Activated gamma-delta T cell treated with anti-CD3 and anti-CD28 coated beads, Interleukin-2, amount 50 U/mL, for 16 hours (primary cell): ENCODE data around the gene TEX13C.
"Not testable (repeated sequence)": the region's sequence is repeated elsewhere in the genome, so short reads cannot be mapped to it uniquely, and the experiment has no call there.

Source experiments
- DNase-seq: peaks from one replicate; pipeline ENCODE4 v3.0.0-alpha.2; 2020; ENCODE audit warnings: low read depth

TEX13C gene

DNA sequence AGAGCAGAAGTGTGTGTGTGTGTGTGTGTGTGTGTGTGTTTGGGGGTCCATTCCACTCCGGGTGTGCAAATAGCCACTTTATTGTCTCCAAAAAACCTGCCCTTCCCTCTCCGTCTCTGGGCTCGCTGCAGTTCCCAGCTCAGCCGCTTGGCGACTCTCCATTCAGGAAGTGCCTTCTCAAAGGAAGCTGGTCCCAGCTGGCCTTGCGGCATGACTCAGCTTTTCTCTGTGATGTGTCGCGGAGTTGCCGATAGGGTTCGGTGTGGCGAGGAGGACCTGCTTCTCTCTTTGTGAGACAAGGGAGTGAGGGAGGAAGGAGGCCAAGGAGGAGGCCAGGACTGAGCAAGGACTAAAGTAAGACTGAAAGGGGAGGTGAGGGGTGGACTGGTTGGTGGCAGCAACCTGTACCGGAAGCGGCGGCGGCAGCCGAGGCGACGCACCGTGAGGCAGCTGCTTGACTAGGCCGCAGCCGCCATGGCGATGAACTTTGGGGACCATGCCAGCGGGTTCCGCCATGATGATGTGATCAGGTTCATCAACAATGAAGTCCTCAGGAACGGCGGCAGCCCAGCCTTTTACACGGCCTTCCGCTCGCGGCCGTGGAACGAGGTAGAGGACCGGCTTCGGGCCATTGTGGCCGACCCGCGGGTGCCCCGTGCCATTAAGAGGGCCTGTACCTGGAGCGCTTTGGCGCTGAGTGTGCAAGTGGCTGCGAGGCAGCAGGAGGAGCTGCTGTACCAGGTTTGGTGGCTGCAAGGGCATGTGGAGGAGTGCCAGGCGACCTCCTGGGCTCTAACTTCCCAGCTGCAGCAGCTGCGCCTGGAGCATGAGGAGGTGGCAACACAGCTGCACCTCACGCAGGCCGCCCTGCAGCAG is at the start of gene TEX13C:
TEX13C (plus strand) TSS at position 226 of the 876 bp plus-strand sequence; CDS start at position 475, 249 bp downstream.
- no peak for DNase-seq

- no peak for DNase-seq
Observed at GRCh38 chrX:125287282-125287681, 32.4 kb upstream of the TEX13C start.

DNA sequence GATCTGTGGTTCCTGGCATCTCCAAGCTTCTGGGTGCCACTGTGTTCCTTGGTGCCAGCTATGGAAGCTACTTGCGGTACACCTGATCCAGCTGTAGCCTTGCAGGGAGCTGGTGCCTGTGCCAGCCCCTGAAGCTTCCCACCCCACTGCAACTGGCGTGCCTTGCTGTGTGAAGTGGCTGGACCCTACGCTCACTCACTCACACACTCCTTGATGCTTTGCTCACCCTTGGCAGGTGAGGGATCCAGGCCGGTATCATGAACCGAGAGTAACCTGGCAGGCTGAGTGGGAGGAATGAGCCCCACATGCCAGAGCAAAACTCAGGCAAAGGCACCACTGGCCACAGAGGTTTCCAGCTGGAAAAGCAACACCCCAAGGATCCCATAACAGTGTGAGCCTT is 31.3 kb upstream of the TEX13C start:
- DNase-seq: no peak

DNA sequence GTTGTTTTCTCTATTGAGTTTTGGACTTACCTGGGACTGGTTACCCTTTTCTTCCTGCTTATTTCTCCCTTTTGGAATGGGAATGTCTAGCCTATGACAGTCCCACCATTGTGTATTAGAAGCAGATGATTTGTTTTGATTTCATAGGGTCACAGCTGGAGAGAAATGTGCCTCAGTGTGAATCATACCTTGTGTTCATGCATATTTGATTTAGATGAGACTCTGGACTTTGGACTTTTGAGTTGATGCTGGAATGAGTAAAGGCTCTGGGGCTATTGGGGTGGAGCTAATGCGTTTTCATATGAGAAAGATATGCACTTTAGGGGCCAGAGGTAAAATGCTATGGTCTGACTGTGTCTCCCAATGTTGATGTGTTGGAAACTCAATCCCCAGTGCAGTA is 30.5 kb upstream of the TEX13C start:
- DNase-seq: no peak

DNA sequence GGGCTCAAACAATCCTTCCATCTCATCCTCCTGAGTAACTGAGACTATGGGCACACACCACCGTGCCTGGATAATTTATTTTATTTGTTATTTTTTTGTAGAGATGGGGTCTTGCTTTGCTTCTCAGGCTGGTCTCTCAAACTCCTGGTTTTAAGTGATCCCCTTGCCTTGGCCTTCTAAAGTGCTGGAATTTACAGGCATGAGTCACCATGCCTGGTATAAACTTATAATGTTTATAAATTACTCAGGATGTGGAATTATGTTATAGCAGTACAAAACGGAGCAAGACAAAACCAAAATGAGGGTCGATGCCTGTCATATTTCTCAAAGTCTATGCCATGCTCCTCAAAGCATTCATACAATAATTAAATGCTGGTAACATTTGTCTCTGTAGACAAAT is 29.8 kb upstream of the TEX13C start:
- no peak for DNase-seq

DNA sequence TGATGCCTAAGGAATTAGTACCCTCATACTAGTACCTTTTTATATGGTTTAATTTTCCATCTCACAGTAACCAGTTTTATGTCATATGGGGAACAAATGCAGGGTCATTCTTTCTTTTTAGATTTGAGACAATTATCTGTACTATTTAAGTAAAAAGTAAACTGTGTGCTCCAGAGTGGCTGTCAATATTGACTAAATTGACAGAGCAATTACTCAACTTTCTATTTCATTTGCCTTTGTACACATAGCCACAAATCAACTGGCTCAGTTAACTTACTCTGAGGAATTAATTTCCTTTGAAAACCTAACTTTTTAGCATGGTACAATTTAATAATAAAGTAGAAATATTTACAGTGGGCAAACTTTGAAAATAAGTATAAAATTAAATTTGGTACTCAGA is 28.5 kb upstream of the TEX13C start:
- no peak for DNase-seq

DNA sequence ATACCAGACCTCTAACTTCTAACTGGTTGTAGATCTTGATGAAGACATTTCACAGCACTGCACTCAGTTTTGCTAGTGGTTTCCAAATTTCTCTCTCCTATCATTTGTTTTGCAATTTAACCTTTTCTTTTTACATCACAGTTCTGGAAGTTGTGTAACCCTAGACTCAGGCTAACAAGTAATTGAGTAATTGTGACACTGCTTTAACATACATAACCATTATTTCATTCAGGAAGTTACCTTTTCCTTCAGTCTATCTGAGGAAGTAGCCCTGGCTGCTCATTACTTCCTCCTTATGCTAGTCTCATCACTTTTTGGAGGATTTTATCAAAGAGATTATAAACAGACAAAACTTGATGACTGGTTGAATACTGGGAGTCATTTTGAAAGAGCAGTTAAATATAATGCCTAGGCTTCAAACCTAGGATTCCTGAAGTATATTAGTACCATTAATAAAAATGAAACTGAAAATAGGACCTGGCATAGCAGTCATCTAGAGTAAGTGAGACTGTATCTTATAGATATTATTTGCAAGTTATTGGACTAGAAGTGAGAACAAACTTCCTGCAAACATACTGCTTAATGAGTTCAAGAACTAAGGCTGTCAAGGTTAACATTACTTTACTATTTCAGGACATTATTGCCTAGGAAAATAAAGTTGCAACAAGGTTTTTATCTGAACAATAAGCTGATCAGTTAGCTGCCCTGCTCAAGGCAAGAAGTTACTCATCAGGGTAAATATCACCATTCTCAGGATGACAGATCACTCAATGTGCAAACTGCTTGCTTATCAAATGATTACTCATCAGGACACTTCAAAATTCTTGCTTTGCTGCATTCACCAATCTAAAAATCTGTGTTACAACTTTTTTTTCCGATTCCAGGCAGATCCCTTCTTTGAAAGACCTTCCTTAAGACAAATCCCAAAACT is 25.6 kb upstream of the TEX13C start:
- no peak for DNase-seq

DNA sequence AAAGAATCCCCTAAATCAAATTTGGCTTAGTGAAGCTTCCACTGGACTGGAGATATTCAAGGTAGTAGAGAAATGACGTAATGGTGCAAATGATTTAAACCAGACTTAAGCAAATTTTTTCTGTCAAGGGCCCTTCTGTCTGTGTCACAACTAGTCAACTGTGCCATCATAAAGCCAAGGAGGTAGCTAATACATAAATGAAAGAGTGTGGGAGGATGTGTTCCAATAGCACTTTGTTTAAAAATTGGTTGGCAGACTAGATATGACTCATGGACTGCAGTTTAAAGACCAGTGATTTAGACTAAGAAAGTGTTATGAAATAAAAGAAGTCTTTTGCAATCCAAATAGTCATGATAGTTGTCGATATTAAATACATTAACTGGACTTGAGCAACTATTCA is 24.3 kb upstream of the TEX13C start:
- DNase-seq: no peak

DNA sequence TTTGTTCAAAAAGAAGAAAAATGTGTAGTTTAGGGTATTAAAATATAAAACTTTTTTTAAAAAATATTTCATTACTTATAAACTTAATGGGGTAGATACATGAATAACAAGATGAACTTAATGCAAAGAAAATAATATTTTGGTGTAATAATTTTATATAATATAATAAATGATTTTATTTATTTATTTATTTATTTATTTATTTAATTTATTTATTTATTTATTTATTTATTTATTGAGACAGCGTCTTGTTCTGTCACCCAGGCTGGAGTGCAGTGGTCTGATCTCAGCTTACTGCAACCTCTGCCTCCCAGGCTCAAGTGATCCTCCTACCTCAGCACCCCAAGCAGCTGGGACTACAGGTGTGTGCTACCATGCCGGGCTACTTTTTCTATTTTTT is 20.8 kb upstream of the TEX13C start:
- no peak for DNase-seq

- DNase-seq: no peak
Observed at GRCh38 chrX:125306335-125306866, 13.3 kb upstream of the TEX13C start.

- no peak for DNase-seq
Observed at GRCh38 chrX:125308653-125309052, 11.0 kb upstream of the TEX13C start.

DNA sequence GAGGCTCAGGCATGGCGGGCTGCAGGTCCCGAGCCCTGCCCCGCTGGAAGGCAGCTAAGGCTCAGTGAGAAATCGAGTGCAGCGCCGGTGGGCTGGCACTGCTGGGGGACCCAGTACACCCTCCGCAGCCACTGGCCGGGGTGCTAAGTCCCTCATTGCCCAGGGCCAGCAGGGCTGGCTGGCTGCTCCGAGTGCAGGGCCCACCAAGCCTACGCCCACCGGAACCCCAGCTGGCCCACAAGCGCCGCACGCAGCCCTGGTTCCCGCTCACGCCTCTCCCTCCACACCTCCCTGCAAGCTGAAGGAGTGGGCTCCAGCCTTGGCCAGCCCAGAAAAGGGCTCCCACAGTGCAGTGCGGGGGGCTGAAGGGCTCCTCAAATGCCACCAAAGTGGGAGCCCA is 505 bp upstream of the TEX13C start:
- not testable (repeated sequence) for DNase-seq

DNA sequence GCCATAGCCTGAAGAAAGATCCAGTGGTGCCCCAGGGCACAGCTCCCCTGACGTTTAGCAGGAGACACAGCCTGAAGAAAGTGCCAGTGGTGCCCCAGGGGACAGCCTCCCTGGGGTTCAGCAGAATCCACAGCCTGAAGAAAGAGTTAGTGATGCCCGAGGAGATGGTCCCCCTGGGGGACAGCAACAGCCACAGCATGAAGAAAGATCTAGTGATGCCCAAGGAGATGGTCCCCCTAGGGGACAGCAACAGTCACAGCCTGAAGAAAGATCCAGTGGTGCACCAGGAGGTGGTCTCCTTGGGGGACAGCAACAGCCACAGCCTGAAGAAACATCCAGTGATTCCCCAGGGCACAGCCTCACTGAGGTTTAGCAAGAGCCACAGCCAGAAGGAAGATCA is 2.8 kb downstream of the TEX13C start:
- no peak for DNase-seq

GRCh38 chrX:125326599-125326998 is 6.9 kb downstream of the TEX13C start:
- DNase-seq: no peak

DNA sequence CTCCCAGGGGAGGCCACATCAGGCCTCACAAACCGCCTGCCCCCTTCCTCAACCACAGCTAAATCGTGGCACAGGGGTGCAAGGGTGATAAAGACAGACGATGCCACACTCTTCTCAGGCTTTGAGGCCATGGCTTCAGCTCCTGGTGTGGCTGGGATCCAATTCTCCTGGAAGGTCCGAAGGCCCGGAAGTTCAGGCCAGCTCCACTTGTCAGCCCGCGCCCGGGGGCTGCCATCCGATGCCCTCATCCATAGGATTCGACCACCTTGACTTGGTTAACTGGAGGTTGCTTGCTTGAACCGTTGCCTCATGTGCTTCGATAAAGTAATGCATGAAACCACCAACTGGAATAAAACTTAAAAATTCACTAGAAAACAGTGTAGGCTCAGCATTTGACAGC is 8.2 kb downstream of the TEX13C start:
- DNase-seq: no peak

DNA sequence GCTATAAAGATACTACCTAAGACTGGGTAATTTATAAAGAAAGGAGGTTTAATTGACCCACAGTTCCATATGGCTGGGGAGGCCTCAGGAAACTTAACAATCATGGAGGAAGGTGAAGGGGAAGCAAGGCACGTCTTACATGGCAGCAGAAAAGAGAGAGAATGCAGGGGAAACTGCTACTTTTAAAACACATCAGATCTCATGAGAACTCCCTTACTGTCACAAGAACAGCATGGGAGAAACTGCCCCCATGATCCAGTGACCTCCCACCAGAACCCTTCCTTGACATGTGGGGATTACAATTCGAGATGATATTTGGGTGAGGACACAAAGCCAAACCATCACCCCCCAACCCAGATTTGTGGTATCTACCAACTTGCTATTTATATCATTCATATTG is 13.9 kb downstream of the TEX13C start:
- DNase-seq: no peak

GRCh38 chrX:125340490-125340889 is 20.8 kb downstream of the TEX13C start:
- DNase-seq: no peak

GRCh38 chrX:125374169-125374568 is 54.5 kb downstream of the TEX13C start:
- DNase-seq: no peak
